ENCODE results near the gene PRDM5.

GRCh38 chr4:120965938-120966337, 43.4 kb upstream of the PRDM5 start:
- TF ChIP-seq CTCF (conservative IDR thresholded peaks at IDR 0.05; ENCODE audit: low read depth, low read length) (no peak), EZH2 (IDR thresholded peaks at IDR 0.05; ENCODE audit: borderline replicate concordance, low read depth, low read length, poor library complexity, severe bottlenecking) (no peak)

All from A673 (cell line).